GM18870 (cell line): Measurements from ENCODE around the gene SHB.
"Not testable (repeated sequence)": the region's sequence is repeated elsewhere in the genome, so short reads cannot be mapped to it uniquely, and the experiment has no call there.

Source experiments
- ATAC-seq: cut with Tn5 transposase; IDR thresholded peaks from one replicate; pipeline ENCODE4 v1.9.1; 2021; ENCODE audit warnings: moderate library complexity; ENCODE audit not compliant: unreplicated experiment

The SHB gene

GRCh38 chr9:38064842-38065368 is 4.1 kb downstream of the SHB start:
- no peak for ATAC-seq

- no peak for ATAC-seq
Observed at GRCh38 chr9:38063363-38063707, 5.7 kb downstream of the SHB start.

- no peak for ATAC-seq
Observed at GRCh38 chr9:38062498-38063362, 6.3 kb downstream of the SHB start.

- ATAC-seq, result no peak
Observed at GRCh38 chr9:38062106-38062497, 6.9 kb downstream of the SHB start.

GRCh38 chr9:38061326-38061977 is 7.6 kb downstream of the SHB start:
- peak; percentile 66 for ATAC-seq

GRCh38 chr9:38060681-38061080 is 8.3 kb downstream of the SHB start:
- ATAC-seq, result no peak

- no peak for ATAC-seq
Observed at GRCh38 chr9:38059233-38059936, 9.6 kb downstream of the SHB start.

- ATAC-seq, result no peak
Observed at GRCh38 chr9:38058452-38059232, 10.4 kb downstream of the SHB start.

- no peak for ATAC-seq
Observed at GRCh38 chr9:38057416-38058195, 11.4 kb downstream of the SHB start.

- no peak for ATAC-seq
Observed at GRCh38 chr9:38054653-38055052, 14.4 kb downstream of the SHB start.

GRCh38 chr9:38053697-38054461 is 15.1 kb downstream of the SHB start:
- ATAC-seq, result no peak

- no peak for ATAC-seq
Observed at GRCh38 chr9:38051780-38052546, 17.1 kb downstream of the SHB start.

- no peak for ATAC-seq
Observed at GRCh38 chr9:38048316-38048969, 20.6 kb downstream of the SHB start.

- no peak for ATAC-seq
Observed at GRCh38 chr9:38047301-38048251, 21.5 kb downstream of the SHB start.

GRCh38 chr9:38046661-38047300 is 22.2 kb downstream of the SHB start:
- ATAC-seq, result no peak

GRCh38 chr9:38045939-38046338 is 23.1 kb downstream of the SHB start:
- ATAC-seq, result not testable (repeated sequence)
